Right lobe of liver (tissue), 4 donors: ENCODE results near the gene KMT2E.

ENCODE experiments used
- POLR2A ChIP-seq: fragments of 450-650 bp; IDR thresholded peaks from one replicate; pipeline ENCODE4 v1.6.1; 2017; ENCODE audit warnings: antibody characterized with exemption, mild to moderate bottlenecking
- TF ChIP-seq, protein P1 (sequence below), 4 donors: fragments of 200-600 bp in 3 of 4; fragments of 450-650 bp in 1 of 4; IDR thresholded peaks; one replicate each; pipeline versions ENCODE4 v1.5.1 to v1.8.0; 2016 to 2022; ENCODE audit warnings: antibody characterized with exemption in 4 of 4, mild to moderate bottlenecking in 2 of 4
- donor health status: DM: no; HTN: no; CAD: no.
- donor health status: DM: no; HTN: no; CAD: no.
- donor health status: DM: no; HTN: yes; CAD: no.

DNA sequence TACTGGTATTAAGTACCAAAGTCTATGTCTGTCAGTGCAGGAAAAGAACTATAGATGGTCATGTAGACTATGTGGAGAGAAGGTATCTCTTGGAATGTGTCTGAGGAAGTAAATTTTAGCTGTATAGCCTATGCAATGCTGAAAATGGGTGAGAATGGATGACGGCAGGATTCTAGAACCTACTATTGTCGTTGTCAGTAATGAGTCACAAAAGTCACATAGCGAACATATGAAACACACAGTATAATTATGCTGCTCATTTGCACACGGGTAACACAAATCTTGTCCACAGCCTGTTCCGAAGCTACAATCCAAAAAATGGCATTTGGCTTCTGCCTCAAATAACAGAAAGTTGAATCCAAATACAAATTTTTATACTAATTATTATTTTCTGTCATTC is 33.6 kb upstream of the KMT2E start:
- TF ChIP-seq, protein P1, sequence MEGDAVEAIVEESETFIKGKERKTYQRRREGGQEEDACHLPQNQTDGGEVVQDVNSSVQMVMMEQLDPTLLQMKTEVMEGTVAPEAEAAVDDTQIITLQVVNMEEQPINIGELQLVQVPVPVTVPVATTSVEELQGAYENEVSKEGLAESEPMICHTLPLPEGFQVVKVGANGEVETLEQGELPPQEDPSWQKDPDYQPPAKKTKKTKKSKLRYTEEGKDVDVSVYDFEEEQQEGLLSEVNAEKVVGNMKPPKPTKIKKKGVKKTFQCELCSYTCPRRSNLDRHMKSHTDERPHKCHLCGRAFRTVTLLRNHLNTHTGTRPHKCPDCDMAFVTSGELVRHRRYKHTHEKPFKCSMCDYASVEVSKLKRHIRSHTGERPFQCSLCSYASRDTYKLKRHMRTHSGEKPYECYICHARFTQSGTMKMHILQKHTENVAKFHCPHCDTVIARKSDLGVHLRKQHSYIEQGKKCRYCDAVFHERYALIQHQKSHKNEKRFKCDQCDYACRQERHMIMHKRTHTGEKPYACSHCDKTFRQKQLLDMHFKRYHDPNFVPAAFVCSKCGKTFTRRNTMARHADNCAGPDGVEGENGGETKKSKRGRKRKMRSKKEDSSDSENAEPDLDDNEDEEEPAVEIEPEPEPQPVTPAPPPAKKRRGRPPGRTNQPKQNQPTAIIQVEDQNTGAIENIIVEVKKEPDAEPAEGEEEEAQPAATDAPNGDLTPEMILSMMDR (IDR thresholded peaks at IDR 0.05), result no peak
- TF ChIP-seq POLR2A, result no peak
